K562 (cell line): ENCODE data around the gene MYH9. TPM values are rescaled to one million over a fixed set of nuclear protein-coding genes. Genes with fewer than 3 reads are reported as not detected.

ENCODE experiments used
- ATAC-seq: fragments of 200-7000 bp; cut with Tn5 transposase; 3 replicates; pipeline ENCODE4 v1.9.1; 2020; ENCODE audit warnings: moderate library complexity
- BruUV-seq: library from RNA; stranded (reverse); fragments of 400-500 nt; replicated peaks from 2 replicates; lab custom pipeline; 2021; lab: Mats Ljungman, UMichigan
- CTCF ChIA-PET: fragments of 300-600 bp; formaldehyde crosslinking; extraction: SDS; loops from one replicate; lab custom pipeline; 2021; ENCODE audit warnings: low intra/inter-chr PET ratio; lab: Yijun Ruan, JAX
- POLR2A ChIA-PET: fragments of 300-600, 350-650 bp; sonication (Branson Sonifier 250); formaldehyde crosslinking; extraction: SDS; loops from one replicate; lab custom pipeline; 2021; ENCODE audit warnings: antibody characterized with exemption, inconsistent platforms; lab: Yijun Ruan, JAX
- DNase-seq, 4 experiments: peaks; one replicate each; pipeline versions ENCODE4 v3.0.0 to v3.0.0-alpha.2; 2011 to 2018; ENCODE audit warnings: low spot score in 3 of 4, mixed read lengths in 3 of 4; ENCODE audit errors: extremely low read depth in 1 of 4
- FAIRE-seq: peaks from 2 replicates; lab custom pipeline; 2011; peaks lifted over from hg19 to GRCh38; lab: Jason Lieb, UNC
- H2AFZ ChIP-seq: 2 replicates; pipeline ENCODE4 v1.6.0; 2011; ENCODE audit warnings: low read depth, low read length, control low read depth, inconsistent platforms
- H3K27ac ChIP-seq: fragments of 200-600 bp; 3 replicates; pipeline ENCODE4 v1.8.0; 2011; ENCODE audit warnings: low read depth, mild to moderate bottlenecking, control low read depth, inconsistent platforms, low read length, moderate library complexity, mixed read lengths; ENCODE audit errors: extremely low read depth
- H3K27me3 ChIP-seq, 2 experiments: fragments of 300-600 bp in 1 of 2; 2 replicates in 1 of 2; 3 replicates in 1 of 2; pipeline versions ENCODE4 v1.6.0 to v1.8.0; 2011; ENCODE audit warnings: inconsistent platforms in 2 of 2, low read length in 2 of 2, mild to moderate bottlenecking in 1 of 2, mixed read lengths in 1 of 2, moderate library complexity in 1 of 2; ENCODE audit not compliant: control insufficient read depth in 2 of 2, insufficient read depth in 2 of 2
- H3K36me3 ChIP-seq: fragments of 300-600 bp; 3 replicates; pipeline ENCODE4 v1.8.0; 2011; ENCODE audit warnings: mild to moderate bottlenecking, low read length, inconsistent platforms; ENCODE audit not compliant: control insufficient read depth, insufficient read depth
- H3K4me1 ChIP-seq, 2 experiments: fragments of 200-600 bp in 1 of 2; replicated peaks in 1 of 2; 2 replicates in 1 of 2; 3 replicates in 1 of 2; pipeline versions ENCODE4 v1.5.1 to v1.8.0; 2011; ENCODE audit warnings: inconsistent platforms in 2 of 2, low read length in 2 of 2, mild to moderate bottlenecking in 1 of 2, mixed read lengths in 1 of 2, moderate library complexity in 1 of 2; ENCODE audit not compliant: control insufficient read depth in 2 of 2, insufficient read depth in 2 of 2
- H3K4me2 ChIP-seq: 2 replicates; pipeline ENCODE4 v1.6.1; 2011; ENCODE audit warnings: low read length, control low read depth, inconsistent platforms, mixed read lengths; ENCODE audit not compliant: insufficient read depth
- H3K4me3 ChIP-seq: fragments of 200-600 bp; sonication (generic), shearing (Covaris generic); 2 replicates; pipeline ENCODE4 v1.5.1; 2016; ENCODE audit warnings: control low read depth, inconsistent platforms
- H3K79me2 ChIP-seq: fragments of 200-600 bp; 3 replicates; pipeline ENCODE4 v1.8.0; 2011; ENCODE audit warnings: low read length, inconsistent platforms; ENCODE audit not compliant: control insufficient read depth, insufficient read depth
- H3K9ac ChIP-seq, 2 experiments: 2 replicates each; pipeline versions ENCODE4 v1.6.0 to v1.6.1; 2011; ENCODE audit warnings: low read depth in 2 of 2, low read length in 2 of 2, control low read depth in 1 of 2, inconsistent platforms in 1 of 2, mild to moderate bottlenecking in 1 of 2, mixed read lengths in 1 of 2; ENCODE audit not compliant: insufficient read depth in 1 of 2
- H3K9me1 ChIP-seq: one replicate; pipeline ENCODE4 v1.6.0; 2011; ENCODE audit warnings: inconsistent platforms, mild to moderate bottlenecking, low read length, moderate library complexity; ENCODE audit not compliant: control insufficient read depth, insufficient read depth
- H3K9me3 ChIP-seq: replicated peaks from 2 replicates; pipeline ENCODE4 v1.5.1; 2011; ENCODE audit warnings: low read depth, low read length, inconsistent platforms; ENCODE audit not compliant: control insufficient read depth, insufficient read depth
- H4K20me1 ChIP-seq: replicated peaks from 2 replicates; pipeline ENCODE4 v1.6.1; 2011; ENCODE audit warnings: low read length, inconsistent platforms, mixed read lengths; ENCODE audit not compliant: control insufficient read depth, insufficient read depth
- ID3 ChIP-seq, 2 experiments: fragments of 250-450 bp in 1 of 2; fragments of 450-650 bp in 1 of 2; sonication (Bioruptor Pico) in 1 of 2; IDR thresholded peaks; 2 replicates each; pipeline versions ENCODE4 v1.6.1 to v1.8.0; 2016 to 2021; ENCODE audit warnings: mild to moderate bottlenecking in 2 of 2, moderate library complexity in 2 of 2, missing compliant biosample characterization in 1 of 2, missing genetic modification characterization in 1 of 2
- ZBTB33 ChIP-seq: sonication (generic); formaldehyde crosslinking; IDR thresholded peaks from 2 replicates; pipeline ENCODE4 v1.8.1; 2023; ENCODE audit warnings: mild to moderate bottlenecking, missing genetic modification reagents
- WGBS: fragments of 100-300 bp; shearing (Covaris generic); methylation state at CpG from one replicate; pipeline ENCODE4 v1.1.6; 2016; ENCODE audit warnings: low coverage, mixed read lengths; ENCODE audit not compliant: insufficient coverage; ENCODE audit errors: missing lambda C conversion rate; 5-methylcytosine and 5-hydroxymethylcytosine counted together
- in situ Hi-C: fragments of 300-500 bp; cut with MboI; formaldehyde crosslinking; loops from 4 replicates; pipeline ENCODE4 v1.15.0; 2018; ENCODE audit warnings: inconsistent platforms, mixed read lengths
- intact Hi-C: fragments of 100-400 bp; cut with micrococcal nuclease; formaldehyde crosslinking; loops from 2 replicates; pipeline ENCODE4 v1.14.2; 2022
- polyA plus RNA-seq, 8 experiments: library from polyadenylated mRNA; depleted of rRNA in 4 of 8; stranded (reverse) in 5 of 8; unstranded in 3 of 8; fragments of >200 nt; fragmentation: Nextera tagmentation in 2 of 8; fragmentation: Illumina TruSeq in 1 of 8; extraction: Ambion mirVana in 2 of 8; extraction: Trizol in 1 of 8; gene quantifications; 2 replicates each; pipeline versions ENCODE4 v1.2.1 to v1.2.3, GENCODE V29; 2011 to 2014; ENCODE audit warnings: inconsistent platforms in 1 of 8, missing spikeins in 1 of 8
- total RNA-seq, 7 experiments: library from RNA; depleted of rRNA in 6 of 7; stranded (reverse); fragments of >200 nt in 6 of 7; fragmentation: Illumina TruSeq in 2 of 7; extraction: Trizol in 2 of 7; gene quantifications; 2 replicates each; pipeline versions ENCODE4 v1.2.1 to v1.2.3, GENCODE V29; 2011 to 2021; ENCODE audit warnings: low replicate concordance in 1 of 7

MYH9 gene
- total and polyA plus RNA-seq, 9 of the 15 experiments (the other 6 are each of a cell fraction or from before 2014, with no cell fraction given): 0.71 to 111 (median 24.6) TPM

GRCh38 chr22:36294801-36295200 lies 93.0 kb downstream of the MYH9 start:
- H3K4me3 ChIP-seq: no peak overlapping the region
- ATAC-seq: no peak
- no peak for DNase-seq
- no peaks in the 10 kb centered on the region for H3K9me1 ChIP-seq
- no peak overlapping the region for H3K27ac ChIP-seq
- in situ Hi-C loops (loop anchor here (5.0 kb wide), 1 partner anchor 172 kb away; no protein-coding TSS in a partner anchor), intact Hi-C loops (no loop called here)
- H3K9me3 ChIP-seq: no peaks in the 10 kb centered on the region
- H3K79me2 ChIP-seq: no peaks in the 10 kb centered on the region
- WGBS: 91% methylated on average over 9 of the region's 11 CpGs
- H3K36me3 ChIP-seq: peaks cover 80% of the 10 kb centered on the region; the same call in 2 of the 3 replicates
- no peak overlapping the region for H2AFZ ChIP-seq
- no peak overlapping the region for H3K4me2 ChIP-seq
- no peak for TF ChIP-seq ID3 (CRISPR knock-in tag; IDR thresholded peaks at IDR 0.05)
- no peak for TF ChIP-seq ID3 (tag; IDR thresholded peaks at IDR 0.05)
- no peak for TF ChIP-seq ZBTB33 (CRISPR knock-in tag)
- peaks cover 0 to 8% of the 10 kb centered on the region in 2 experiments; a peak in 1 of 5 replicates for H3K4me1 ChIP-seq
- H3K27me3 ChIP-seq: no peaks in the 10 kb centered on the region
- ChIA-PET POLR2A (no interaction called here), CTCF (no interaction called here)
- H3K9ac ChIP-seq: no peak overlapping the region
- no peak for FAIRE-seq
- no peaks in the 10 kb centered on the region for H4K20me1 ChIP-seq
- no TSS peak for BruUV-seq
